Measurements from ENCODE around the gene CSNK1G1.
"Not testable (repeated sequence)": the region's sequence is repeated elsewhere in the genome, so short reads cannot be mapped to it uniquely, and the experiment has no call there.

Gene CSNK1G1

GRCh38 chr15:64285871-64286270 is 70.1 kb downstream of the CSNK1G1 start:
- no peak for DNase-seq

DNA sequence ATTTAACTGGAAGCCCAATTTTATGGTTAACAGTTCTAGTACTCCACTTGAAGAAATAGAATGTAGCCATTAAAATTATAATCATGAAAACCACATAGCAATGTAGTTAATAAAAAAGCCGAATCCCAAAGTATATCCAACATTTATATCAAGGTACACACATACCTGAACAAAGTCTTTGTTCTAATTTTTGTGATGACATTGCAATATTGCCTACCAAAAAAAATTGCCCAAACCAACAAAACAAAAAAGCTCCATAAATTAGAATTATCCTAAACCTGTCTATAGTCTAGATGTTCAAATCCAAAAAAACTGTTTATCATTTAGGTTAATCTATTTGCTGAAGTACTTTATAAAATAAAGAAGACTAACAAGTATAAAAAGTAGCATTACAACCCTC is 70.8 kb downstream of the CSNK1G1 start:
- no peak for DNase-seq

- DNase-seq = no peak
Measured at GRCh38 chr15:64284042-64284441, 71.9 kb downstream of the CSNK1G1 start.

- no peak for DNase-seq
Measured at GRCh38 chr15:64282701-64283100, 73.3 kb downstream of the CSNK1G1 start.

DNA sequence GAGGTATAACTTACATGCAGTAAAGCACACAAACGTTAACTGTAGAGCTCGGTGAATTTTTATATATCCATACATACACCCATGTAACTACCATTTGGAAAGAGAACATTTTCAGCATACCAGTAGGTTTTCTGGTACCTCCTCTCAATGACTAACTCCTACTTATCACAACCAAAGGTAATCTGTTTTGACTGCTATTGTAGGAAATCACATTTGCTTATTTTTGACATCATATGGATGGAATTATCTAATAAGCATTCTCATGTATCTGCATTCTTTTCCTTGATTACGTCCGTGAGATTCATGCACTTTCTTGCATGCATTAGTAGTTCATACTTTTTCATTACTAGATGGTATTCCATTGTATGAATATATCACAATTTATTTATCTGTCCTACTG is 76.8 kb downstream of the CSNK1G1 start:
- DNase-seq = no peak

DNA sequence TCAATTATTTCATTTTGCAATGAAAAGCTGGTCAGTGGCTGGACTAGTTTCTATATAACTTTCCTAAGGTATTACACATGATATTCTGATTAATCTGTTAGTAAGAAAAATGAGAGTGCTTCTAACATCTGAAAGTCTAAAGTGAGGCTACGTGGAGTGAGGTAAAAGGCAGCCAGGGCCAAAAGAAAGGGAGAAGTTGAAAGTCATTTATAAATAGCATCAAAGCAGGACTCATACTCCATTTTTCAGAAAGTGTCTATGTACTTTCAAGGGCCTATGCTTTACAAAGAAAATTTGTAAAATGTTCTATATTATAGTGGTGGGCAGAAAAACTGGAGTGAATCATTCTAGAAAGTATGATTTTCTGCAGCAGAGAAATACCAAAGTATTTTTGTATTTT is 80.0 kb downstream of the CSNK1G1 start:
- no peak for DNase-seq

GRCh38 chr15:64274341-64274950 is 81.5 kb downstream of the CSNK1G1 start:
- no peak for DNase-seq

DNA sequence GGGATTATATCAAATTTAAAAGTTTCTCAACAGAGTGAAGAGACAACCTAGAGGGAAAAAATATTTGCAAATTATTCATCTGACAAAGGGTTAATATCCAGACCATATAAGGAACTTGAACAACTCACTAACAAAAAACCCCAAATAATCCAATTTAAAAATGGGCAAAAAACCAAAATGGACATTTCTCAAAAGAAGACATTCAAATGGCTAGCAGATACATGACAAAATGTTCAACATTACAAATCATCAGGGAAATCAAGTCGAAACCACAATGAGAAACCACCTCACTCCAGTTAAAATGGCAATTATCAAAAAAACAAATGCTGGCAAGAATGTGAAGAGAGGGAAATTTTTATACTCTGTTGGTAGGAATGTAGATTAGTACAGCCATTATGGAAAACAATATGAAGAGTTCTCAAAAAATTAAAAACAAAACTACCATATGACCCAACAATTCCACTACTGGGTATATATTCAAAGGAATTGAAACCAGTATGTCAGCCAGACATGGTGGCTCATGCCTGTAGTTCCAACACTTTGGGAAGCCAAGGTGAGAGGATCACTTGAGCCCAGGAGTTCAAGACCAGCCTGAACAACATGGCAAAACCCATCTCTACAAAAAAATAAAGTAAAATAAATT is 88.5 kb downstream of the CSNK1G1 start:
- no peak for DNase-seq

DNA sequence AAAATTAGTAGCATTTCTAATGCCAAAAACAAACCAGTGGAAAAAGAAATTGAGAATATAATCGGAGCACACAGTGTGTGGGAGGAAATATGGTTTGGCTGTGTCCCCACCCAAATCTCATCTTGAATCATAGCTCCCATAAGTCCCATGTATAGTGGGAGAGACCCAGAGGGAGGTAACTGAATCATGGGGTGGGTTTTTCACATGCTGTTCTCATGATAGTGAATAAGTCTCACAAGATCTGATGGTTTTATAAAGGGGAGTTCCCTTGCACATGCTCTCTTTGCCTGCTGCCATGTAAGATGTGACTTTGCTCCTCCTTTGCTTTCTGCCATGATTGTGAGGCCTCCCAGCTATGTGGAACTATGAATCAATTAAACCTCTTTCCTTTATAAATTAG is 90.8 kb downstream of the CSNK1G1 start:
- not testable (repeated sequence) for DNase-seq

DNA sequence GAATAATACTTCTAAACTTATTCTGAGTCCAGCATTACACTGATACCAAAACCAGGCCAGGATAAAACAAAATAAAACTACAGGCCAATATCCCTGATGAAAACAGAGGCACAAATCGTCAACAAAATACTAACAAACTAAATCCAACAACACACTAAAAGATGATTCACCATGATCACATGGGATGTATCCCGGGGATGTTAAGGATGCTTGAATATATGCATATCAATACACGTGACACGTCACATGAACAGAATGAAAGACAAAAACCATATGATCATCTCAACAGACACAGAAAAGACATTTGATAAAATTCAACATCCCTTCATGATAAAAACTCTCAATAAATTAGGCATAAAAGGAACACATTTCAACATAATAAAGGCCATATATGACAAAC is 91.5 kb downstream of the CSNK1G1 start:
- no peak for DNase-seq

- DNase-seq = no peak
Measured at GRCh38 chr15:64263567-64263966, 92.4 kb downstream of the CSNK1G1 start.

DNA sequence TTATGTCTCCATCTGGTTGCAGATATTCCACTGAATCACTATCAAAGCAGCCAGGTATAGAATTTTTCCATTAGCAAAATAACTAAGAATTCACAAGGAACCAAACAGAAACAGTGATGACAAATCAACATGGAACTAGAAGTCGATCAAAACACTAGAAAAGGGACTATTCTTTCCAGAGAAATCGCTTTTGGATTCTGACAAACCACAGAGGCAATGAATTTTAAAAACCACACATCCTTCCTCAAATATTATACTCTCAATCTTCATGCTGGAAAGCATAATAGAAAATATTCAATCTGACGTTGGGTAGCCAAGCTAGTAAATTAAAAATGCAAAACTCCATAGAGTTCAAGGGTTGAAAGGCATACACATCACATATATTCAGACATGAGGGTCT is 99.9 kb downstream of the CSNK1G1 start:
- no peak for DNase-seq

GRCh38 chr15:64251658-64252057 is 104.3 kb downstream of the CSNK1G1 start:
- no peak for DNase-seq

DNA sequence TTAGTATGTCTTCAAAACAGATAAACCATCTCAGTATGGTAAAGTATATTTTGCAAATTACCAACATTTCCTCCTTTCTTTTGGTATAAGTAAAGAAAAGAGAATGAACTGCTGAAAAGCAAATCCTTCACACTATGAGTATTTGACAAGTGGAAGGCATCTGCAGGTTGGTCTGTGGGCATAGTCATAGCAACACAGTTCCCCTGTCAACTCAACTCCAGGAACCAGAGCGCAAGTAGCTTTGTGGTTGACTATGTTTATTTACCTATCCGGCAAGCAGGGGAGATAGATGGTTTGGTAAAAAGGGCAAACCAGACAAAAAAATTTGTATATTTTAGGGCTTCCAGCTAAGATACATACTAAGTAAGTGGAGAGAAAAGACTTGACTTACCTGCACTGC is 104.9 kb downstream of the CSNK1G1 start:
- no peak for DNase-seq

DNA sequence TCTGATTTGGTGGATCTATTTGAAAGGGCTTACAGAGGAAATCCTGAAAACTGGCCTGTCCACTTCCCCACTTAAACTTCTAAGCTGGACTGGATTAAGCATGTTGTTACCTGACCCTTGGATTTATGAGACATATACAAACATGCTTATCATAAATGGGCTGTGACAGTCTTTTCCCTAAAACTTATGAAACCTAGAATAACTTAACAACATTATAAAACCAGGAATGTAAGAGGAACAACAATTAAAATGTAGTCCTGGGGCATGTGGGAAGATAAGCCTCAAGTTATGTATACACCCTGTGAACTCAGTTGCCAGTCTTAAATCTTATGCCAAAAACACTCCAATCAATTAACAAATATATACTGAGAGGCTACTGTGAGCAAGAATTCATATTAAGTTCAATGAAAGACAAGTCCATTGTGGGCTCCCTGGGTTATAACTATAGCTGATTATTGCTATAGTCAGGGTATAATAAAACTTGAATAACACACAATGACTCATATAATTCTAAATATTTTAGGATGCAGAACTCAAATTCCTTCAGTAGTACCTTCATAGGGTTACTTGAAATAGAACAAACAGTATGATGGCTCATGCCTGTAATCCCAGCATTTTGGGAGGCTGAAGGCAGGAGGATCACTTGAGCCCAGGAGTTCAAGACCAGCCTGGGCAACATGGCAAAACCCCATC is 105.9 kb downstream of the CSNK1G1 start:
- DNase-seq = no peak

DNA sequence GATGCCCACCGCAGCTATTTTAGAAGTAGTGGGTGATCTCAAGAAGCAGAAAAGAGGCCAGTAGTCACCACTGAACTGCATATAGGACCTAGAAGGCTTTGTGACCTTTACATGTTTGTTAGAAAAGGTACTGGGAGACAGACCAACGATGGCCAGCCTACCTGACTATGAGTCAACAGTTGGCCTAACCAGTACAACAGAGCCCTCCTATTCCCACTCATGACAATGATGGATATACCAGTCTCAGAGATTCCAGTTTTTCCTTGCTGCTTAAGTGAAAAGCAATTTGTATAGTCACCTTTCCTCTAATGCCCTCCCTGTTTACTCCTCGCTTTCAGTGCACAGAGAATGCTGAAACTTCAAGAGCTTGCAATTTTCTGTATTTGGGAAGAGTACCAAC is 106.6 kb downstream of the CSNK1G1 start:
- DNase-seq = no peak

GRCh38 chr15:64247906-64248541 is 107.9 kb downstream of the CSNK1G1 start:
- DNase-seq = peak; percentile 70

- DNase-seq = no peak
Measured at GRCh38 chr15:64247535-64247905, 108.5 kb downstream of the CSNK1G1 start.

- DNase-seq = peak; percentile 25
Measured at GRCh38 chr15:64246364-64247189, 109.4 kb downstream of the CSNK1G1 start.

- DNase-seq = no peak
Measured at GRCh38 chr15:64245405-64245804, 110.6 kb downstream of the CSNK1G1 start.

DNA sequence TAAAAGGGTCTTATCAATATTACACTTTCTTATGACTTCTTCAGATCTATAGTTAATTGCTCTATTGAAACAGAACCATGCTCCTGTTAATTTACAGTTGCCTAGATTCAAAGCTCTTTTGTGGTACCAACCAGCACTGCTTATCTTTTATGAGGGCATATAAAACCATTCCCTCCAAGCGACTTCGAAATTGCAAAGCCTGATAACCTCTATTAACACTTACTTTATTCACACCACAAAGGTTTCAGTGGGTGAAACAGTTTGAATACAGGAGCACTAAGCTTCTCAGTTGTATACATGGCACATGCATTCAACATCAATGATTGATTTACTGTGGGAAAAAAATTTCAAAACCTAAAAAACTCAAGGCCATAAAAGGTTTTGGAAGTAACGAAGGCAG is 118.3 kb downstream of the CSNK1G1 start:
- DNase-seq = no peak

DNA sequence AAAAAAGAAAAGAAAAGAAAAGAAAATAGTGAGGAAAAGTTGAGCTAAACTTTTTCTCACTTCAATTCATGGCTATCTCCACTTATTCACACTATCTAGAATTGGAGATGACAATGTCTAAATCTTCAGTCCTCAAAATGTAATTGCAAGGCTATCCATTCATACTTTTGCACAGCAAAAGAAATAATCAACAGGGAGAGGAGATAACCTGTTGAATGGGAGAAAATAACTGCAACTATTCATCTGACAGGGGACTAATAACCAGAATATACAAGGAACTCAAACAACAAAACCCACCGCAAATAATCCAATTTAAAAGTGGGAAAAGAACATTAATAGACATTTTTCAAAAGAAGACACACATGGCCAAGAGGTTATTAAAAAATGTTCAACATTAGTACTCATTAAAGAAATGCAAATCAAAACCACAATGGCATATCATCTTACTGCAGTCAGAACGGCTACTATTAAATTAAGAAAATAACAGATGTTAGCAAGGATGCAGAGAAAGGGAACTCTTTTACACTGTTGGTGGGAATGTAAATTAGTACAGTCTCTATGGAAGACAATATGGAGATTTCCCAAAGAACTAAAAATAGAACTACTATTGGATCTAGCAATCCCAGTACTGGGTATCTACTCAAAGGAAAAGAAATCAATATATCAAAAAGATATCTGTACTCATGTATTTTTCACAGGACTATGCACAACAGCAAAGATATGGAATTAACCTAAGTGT is 119.6 kb downstream of the CSNK1G1 start:
- no peak for DNase-seq
